ENCODE data around the gene SAMD14. TPM values are rescaled to one million over a fixed set of nuclear protein-coding genes. Genes with fewer than 3 reads are reported as not detected.

Gene SAMD14
- total and polyA plus RNA-seq, 10 of the 15 experiments (the other 5 are each of a cell fraction or from before 2014, with no cell fraction given) = 0.06 to 1.7 (median 0.25) TPM; not detected in 3

- Histone ChIP-seq H3K4me3 (no peak overlapping the region), H3K79me2 (ENCODE audit: control insufficient read depth, insufficient read depth, low read length) (no peaks in the 10 kb centered on the region), H3K27me3 (replicated peaks in 1 of 2; ENCODE audit: control insufficient read depth in 2 of 2, insufficient read depth in 2 of 2, low read length in 1 of 2) (no peaks in the 10 kb centered on the region), H3K4me2 (ENCODE audit: control insufficient read depth, insufficient read depth) (no peak overlapping the region), H2AFZ (ENCODE audit: control insufficient read depth, low read depth, low read length) (no peak overlapping the region), H3K9ac (ENCODE audit: control insufficient read depth, insufficient read depth, low read length) (no peak overlapping the region), H3K4me1 (ENCODE audit: control insufficient read depth, insufficient read depth, low read length) (no peaks in the 10 kb centered on the region), H3K36me3 (ENCODE audit: control insufficient read depth in 2 of 2, insufficient read depth in 2 of 2, low read length in 1 of 2) (no peaks in the 10 kb centered on the region; a peak in 2 of 4 replicates), H3K9me3 (replicated peaks; ENCODE audit: control insufficient read depth, insufficient read depth, low read length) (no peaks in the 10 kb centered on the region), H3K27ac (ENCODE audit: control insufficient read depth, insufficient read depth) (no peak overlapping the region), H4K20me1 (ENCODE audit: control insufficient read depth, insufficient read depth) (no peaks in the 10 kb centered on the region)
- ChIA-PET POLR2A (no interaction called here), SMC1A (ENCODE audit: uncharacterized antibody, unreplicated experiment) (no interaction called here), CTCF (interaction anchor here (0.5 to 2.0 kb wide), 3 partner anchors 15 to 918 kb away, joined by 3 to 11 read pairs (median 6); no protein-coding TSS in a partner anchor), RAD21 (ENCODE audit: unreplicated experiment) (interaction anchor here (1.0 kb wide), 1 partner anchor 21 kb away, joined by 3 read pairs; no protein-coding TSS in a partner anchor)
- FAIRE-seq (no peak), ATAC-seq (no peak), DNase-seq (ENCODE audit: low read depth, low spot score) (no peak)
- BruUV-seq (replicated peaks) = no TSS peak
- WGBS (ENCODE audit: insufficient coverage, insufficient replicate concordance, low lambda C conversion rate, missing lambda C conversion rate) = 85% methylated on average over 9 of the region's 9 CpGs
- in situ Hi-C loops (cut with MboI) (no loop called here), intact Hi-C loops (cut with micrococcal nuclease; ENCODE audit: unreplicated experiment) (no loop called here)
- TF ChIP-seq E4F1 (IDR thresholded peaks at IDR 0.05; ENCODE audit: borderline replicate concordance, partially characterized antibody) (no peak), ZBED1 (IDR thresholded peaks at IDR 0.05; ENCODE audit: borderline replicate concordance) (no peak), NR2C2 (IDR thresholded peaks at IDR 0.05; ENCODE audit: borderline replicate concordance, control insufficient read depth, insufficient read length, low read depth) (no peak), BACH1 (IDR thresholded peaks at IDR 0.05; ENCODE audit: borderline replicate concordance) (no peak), E2F4 (IDR thresholded peaks at IDR 0.05; ENCODE audit: low read depth, low read length) (no peak), FOS (IDR thresholded peaks at IDR 0.05; ENCODE audit: borderline replicate concordance, extremely low read depth, insufficient read length) (no peak), TCF7 (IDR thresholded peaks at IDR 0.05; ENCODE audit: borderline replicate concordance) (no peak)
- TF ChIP-seq, protein P1, sequence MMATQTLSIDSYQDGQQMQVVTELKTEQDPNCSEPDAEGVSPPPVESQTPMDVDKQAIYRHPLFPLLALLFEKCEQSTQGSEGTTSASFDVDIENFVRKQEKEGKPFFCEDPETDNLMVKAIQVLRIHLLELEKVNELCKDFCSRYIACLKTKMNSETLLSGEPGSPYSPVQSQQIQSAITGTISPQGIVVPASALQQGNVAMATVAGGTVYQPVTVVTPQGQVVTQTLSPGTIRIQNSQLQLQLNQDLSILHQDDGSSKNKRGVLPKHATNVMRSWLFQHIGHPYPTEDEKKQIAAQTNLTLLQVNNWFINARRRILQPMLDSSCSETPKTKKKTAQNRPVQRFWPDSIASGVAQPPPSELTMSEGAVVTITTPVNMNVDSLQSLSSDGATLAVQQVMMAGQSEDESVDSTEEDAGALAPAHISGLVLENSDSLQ (IDR thresholded peaks at IDR 0.05) = no peak
Observed at GRCh38 chr17:50108556-50108955, 21.4 kb downstream of the SAMD14 start.

Data from GM12878 (cell line).